ENCODE measurements around the gene FKBP5. TPM values are rescaled to one million over a fixed set of nuclear protein-coding genes. Genes with fewer than 3 reads are reported as not detected.
A peak's percentile ranks its signal among the peaks of the same experiment; 100 is the strongest.

FKBP5 gene
- total and polyA plus RNA-seq, 2 experiments from 2014 or later: 73.6 to 254 TPM

DNA sequence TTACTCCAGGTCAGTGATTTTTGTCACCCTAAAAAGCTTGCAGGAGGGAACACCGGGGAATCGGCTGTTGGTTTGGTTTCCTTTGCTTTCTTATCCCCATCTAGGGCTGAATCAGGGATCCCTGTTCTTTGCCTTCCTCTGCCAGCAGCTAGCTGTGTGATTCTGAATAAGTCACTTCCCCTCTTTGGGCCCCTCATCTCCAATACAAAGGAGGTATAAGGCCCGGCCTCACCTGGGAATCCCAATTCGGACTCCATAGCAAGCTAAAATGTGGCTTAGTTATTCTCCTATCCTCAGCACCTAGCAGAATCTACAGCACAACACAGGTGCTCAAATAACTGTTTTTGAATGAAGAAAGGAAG is 29.6 kb upstream of the FKBP5 start:
- H3K36me3 ChIP-seq (replicated peaks; ENCODE audit: insufficient read depth, low read depth): no peaks in the 10 kb centered on the region
- no peaks in the 10 kb centered on the region for H4K20me1 ChIP-seq (ENCODE audit: insufficient read depth, poor library complexity, severe bottlenecking)
- no peaks in the 10 kb centered on the region for H3K27me3 ChIP-seq
- H3K4me3 ChIP-seq: no peak overlapping the region
- TF ChIP-seq EZH2 (IDR thresholded peaks at IDR 0.05; ENCODE audit: borderline replicate concordance): no peak
- TF ChIP-seq, protein P1, sequence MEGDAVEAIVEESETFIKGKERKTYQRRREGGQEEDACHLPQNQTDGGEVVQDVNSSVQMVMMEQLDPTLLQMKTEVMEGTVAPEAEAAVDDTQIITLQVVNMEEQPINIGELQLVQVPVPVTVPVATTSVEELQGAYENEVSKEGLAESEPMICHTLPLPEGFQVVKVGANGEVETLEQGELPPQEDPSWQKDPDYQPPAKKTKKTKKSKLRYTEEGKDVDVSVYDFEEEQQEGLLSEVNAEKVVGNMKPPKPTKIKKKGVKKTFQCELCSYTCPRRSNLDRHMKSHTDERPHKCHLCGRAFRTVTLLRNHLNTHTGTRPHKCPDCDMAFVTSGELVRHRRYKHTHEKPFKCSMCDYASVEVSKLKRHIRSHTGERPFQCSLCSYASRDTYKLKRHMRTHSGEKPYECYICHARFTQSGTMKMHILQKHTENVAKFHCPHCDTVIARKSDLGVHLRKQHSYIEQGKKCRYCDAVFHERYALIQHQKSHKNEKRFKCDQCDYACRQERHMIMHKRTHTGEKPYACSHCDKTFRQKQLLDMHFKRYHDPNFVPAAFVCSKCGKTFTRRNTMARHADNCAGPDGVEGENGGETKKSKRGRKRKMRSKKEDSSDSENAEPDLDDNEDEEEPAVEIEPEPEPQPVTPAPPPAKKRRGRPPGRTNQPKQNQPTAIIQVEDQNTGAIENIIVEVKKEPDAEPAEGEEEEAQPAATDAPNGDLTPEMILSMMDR (IDR thresholded peaks at IDR 0.05; ENCODE audit: poor library complexity): no peak
- TF ChIP-seq EZH2phosphoT487 (IDR thresholded peaks at IDR 0.05; ENCODE audit: low read depth, severe bottlenecking, unreplicated experiment): no peak
- H3K4me2 ChIP-seq: peak overlapping the region; percentile 74
- peaks cover 40% of the 10 kb centered on the region for H3K4me1 ChIP-seq (ENCODE audit: insufficient read depth)
- no peak for DNase-seq (ENCODE audit: low spot score)
- no peaks in the 10 kb centered on the region for H3K9me3 ChIP-seq (ENCODE audit: low read depth)
- H2AFZ ChIP-seq: no peak overlapping the region
- no peaks in the 10 kb centered on the region for H3K9me2 ChIP-seq (replicated peaks; ENCODE audit: insufficient read depth)
- H3K27ac ChIP-seq: peak overlapping the region; percentile 91
- no peaks in the 10 kb centered on the region for H3K79me2 ChIP-seq
- WGBS (ENCODE audit: low lambda C conversion rate, missing lambda C conversion rate): 87% methylated on average over 4 of the region's 4 CpGs

DNA sequence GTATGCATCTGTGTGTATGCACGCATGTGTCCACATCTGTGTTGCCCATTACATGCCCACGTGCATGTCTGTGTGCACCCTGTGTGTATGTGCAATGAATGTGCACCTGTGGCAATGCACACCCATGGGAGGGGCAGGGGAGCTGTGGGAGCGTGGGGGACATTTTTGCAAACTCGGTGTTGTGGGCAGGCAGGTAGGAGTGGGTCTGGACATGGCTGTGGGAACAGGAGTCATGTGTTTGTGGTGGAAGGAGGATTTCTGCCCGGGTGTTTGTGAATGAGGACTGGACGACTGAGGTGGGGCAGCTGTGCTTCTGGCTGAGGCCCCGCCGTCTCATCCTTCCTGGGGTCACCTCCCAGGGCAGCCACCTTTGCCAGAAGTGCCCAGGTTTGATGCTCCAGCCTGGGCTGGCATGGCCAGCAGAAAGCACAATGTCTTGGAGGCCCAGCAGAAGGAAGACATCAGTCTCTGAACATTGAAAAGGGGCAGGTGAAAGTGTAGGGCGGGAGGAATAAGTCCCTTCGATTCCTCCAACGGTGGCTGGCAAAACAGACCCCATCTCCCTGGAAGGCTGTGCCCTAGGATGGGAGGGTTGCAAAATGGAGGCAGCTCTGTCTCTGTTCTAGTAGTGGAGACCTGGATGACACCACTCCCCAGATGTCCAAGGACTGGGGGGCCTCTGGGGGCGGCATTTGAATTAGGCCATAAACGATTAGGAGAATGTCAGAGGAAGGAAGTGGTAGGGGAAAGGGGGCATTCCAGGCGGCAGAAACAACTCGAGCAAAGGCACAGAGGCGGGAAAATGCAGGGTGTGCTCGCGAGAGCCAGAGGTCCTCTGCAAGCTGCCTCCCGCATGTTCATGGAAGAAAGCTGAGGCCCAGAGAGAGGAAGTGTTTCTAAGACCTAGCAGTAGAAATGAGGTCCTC is 29.0 kb upstream of the FKBP5 start:
- no peak for DNase-seq (ENCODE audit: low spot score)
- 81% methylated on average over 19 of the region's 19 CpGs for WGBS (ENCODE audit: low lambda C conversion rate, missing lambda C conversion rate)
- no peak for TF ChIP-seq EZH2 (IDR thresholded peaks at IDR 0.05; ENCODE audit: borderline replicate concordance)
- TF ChIP-seq, protein P1 (IDR thresholded peaks at IDR 0.05; ENCODE audit: poor library complexity): no peak
- TF ChIP-seq EZH2phosphoT487 (IDR thresholded peaks at IDR 0.05; ENCODE audit: low read depth, severe bottlenecking, unreplicated experiment): no peak
- no peaks in the 10 kb centered on the region for H4K20me1 ChIP-seq (ENCODE audit: insufficient read depth, poor library complexity, severe bottlenecking)
- no peaks in the 10 kb centered on the region for H3K9me2 ChIP-seq (replicated peaks; ENCODE audit: insufficient read depth)
- no peaks in the 10 kb centered on the region for H3K36me3 ChIP-seq (replicated peaks; ENCODE audit: insufficient read depth, low read depth)
- no peak overlapping the region for H2AFZ ChIP-seq
- no peaks in the 10 kb centered on the region for H3K79me2 ChIP-seq
- H3K4me2 ChIP-seq: peak overlapping the region; percentile 74
- peaks cover 37% of the 10 kb centered on the region for H3K4me1 ChIP-seq (ENCODE audit: insufficient read depth)
- no peak overlapping the region for H3K4me3 ChIP-seq
- H3K9me3 ChIP-seq (ENCODE audit: low read depth): no peaks in the 10 kb centered on the region
- H3K27me3 ChIP-seq: no peaks in the 10 kb centered on the region
- peak overlapping the region; percentile 91 for H3K27ac ChIP-seq

DNA sequence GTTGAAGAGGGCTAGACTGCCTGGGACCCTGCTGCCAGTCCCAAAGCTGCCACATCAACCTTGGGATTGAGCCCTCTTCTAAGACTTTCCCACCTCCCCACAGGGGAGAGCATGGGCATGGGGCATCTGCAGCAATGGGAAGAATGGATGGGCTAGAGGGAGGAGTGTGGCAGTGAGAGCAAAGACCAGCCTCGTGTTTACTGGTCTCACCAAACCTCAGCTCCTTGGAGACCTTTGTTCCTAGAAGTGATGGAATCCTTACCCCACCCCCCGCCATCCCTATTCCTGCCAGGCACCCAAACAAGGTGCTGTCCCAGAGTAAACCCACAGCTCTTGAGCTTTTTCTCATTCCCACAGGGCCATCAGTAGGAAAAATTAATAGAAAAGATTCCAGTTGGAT is 28.1 kb upstream of the FKBP5 start:
- Histone ChIP-seq H4K20me1 (ENCODE audit: insufficient read depth, poor library complexity, severe bottlenecking) (no peaks in the 10 kb centered on the region), H3K79me2 (no peaks in the 10 kb centered on the region), H3K9me3 (ENCODE audit: low read depth) (no peaks in the 10 kb centered on the region), H3K4me3 (no peak overlapping the region), H2AFZ (no peak overlapping the region), H3K36me3 (replicated peaks; ENCODE audit: insufficient read depth, low read depth) (no peaks in the 10 kb centered on the region), H3K27ac (no peak overlapping the region), H3K27me3 (no peaks in the 10 kb centered on the region), H3K9me2 (replicated peaks; ENCODE audit: insufficient read depth) (no peaks in the 10 kb centered on the region), H3K4me1 (ENCODE audit: insufficient read depth) (peaks cover 31% of the 10 kb centered on the region), H3K4me2 (no peak overlapping the region)
- no peak for DNase-seq (ENCODE audit: low spot score)
- WGBS (ENCODE audit: low lambda C conversion rate, missing lambda C conversion rate): 63% methylated on average over 2 of the region's 2 CpGs
- TF ChIP-seq EZH2phosphoT487 (IDR thresholded peaks at IDR 0.05; ENCODE audit: low read depth, severe bottlenecking, unreplicated experiment) (no peak), EZH2 (IDR thresholded peaks at IDR 0.05; ENCODE audit: borderline replicate concordance) (no peak)
- TF ChIP-seq, protein P1 (IDR thresholded peaks at IDR 0.05; ENCODE audit: poor library complexity): no peak
